Measurements from ENCODE around the gene RGS3.

- TF ChIP-seq CTCF (tag by site-specific recombination; IDR thresholded peaks at IDR 0.05) (no peak), ZNF518A (tag by site-specific recombination; conservative IDR thresholded peaks at IDR 0.05; ENCODE audit: low read depth) (no peak)
These were observed 106.6 kb downstream of the RGS3 start for GRCh38 chr9:113570106-113570505.

All from HEK293 (cell line).